Pancreas (tissue), 10 donors: ENCODE measurements around the gene CDCA4. TPM values are rescaled to one million over a fixed set of nuclear protein-coding genes. Genes with fewer than 3 reads are reported as not detected.

Source experiments
- ATAC-seq, 4 donors: fragments of 200-7000 bp; cut with Tn5 transposase; one replicate each; pipeline versions ENCODE4 v1.8.0 to v1.9.1; 2020; ENCODE audit warnings: mild to moderate bottlenecking in 4 of 4, moderate library complexity in 4 of 4
- DNase-seq, 6 donors: peaks; one replicate each; pipeline ENCODE4 v3.0.0-alpha.2; 2020
- FAIRE-seq: peaks from 2 replicates; lab custom pipeline; 2012; peaks lifted over from hg19 to GRCh38; lab: Jason Lieb, UNC
- H3K27ac ChIP-seq, 4 donors: fragments of 200-600 bp; sonication (generic); 1 replicate in 3 of 4; 2 replicates in 1 of 4; pipeline versions ENCODE4 v1.5.0 to v1.8.0; 2020
- H3K27me3 ChIP-seq, 4 donors: fragments of 200-600 bp; one replicate each; pipeline ENCODE4 v1.8.0; 2021
- H3K36me3 ChIP-seq, 3 donors: fragments of 200-600 bp; sonication (generic) in 1 of 3; one replicate each; pipeline versions ENCODE4 v1.5.0 to v1.8.0; 2020 to 2021
- H3K4me1 ChIP-seq, 3 donors: fragments of 200-600 bp; one replicate each; pipeline ENCODE4 v1.8.0; 2021
- H3K4me3 ChIP-seq, 4 donors: fragments of 200-600 bp; sonication (generic) in 2 of 4; one replicate each; pipeline versions ENCODE4 v1.5.0 to v1.8.0; 2020 to 2021
- H3K9me3 ChIP-seq, 4 donors: fragments of 200-600 bp; one replicate each; pipeline ENCODE4 v1.8.0; 2021
- CTCF ChIP-seq, 4 donors: fragments of 200-600 bp; sonication (generic) in 3 of 4; IDR thresholded peaks; one replicate each; pipeline versions ENCODE4 v1.5.0 to v1.8.0; 2021; ENCODE audit warnings: antibody characterized with exemption in 4 of 4
- WGBS, 2 donors: extraction: QIAGEN DNeasy Blood & Tissue Kit; methylation state at CpG; one replicate each; pipeline ENCODE4 v1.1.7; 2013; 5-methylcytosine and 5-hydroxymethylcytosine counted together
- intact Hi-C, 3 donors: fragments of 100-400 bp; cut with DNase I; formaldehyde crosslinking; loops; one replicate each; pipeline versions ENCODE4 v1.11.1 to v1.14.2; 2022
- polyA plus RNA-seq, 2 donors: library from polyadenylated mRNA; stranded (reverse); fragments of 200-250 nt; gene quantifications; one replicate each; pipeline ENCODE4 v1.2.3, GENCODE V29; 2013
- total RNA-seq, 6 donors: library from RNA; stranded (reverse); fragmentation: NEBNext Ultra II Directional in 4 of 6; extraction: Animal tissue kit (Norgen Biotek cat#: 25700) in 4 of 6; gene quantifications; one replicate each; pipeline versions ENCODE4 v1.2.1 to v1.2.4, GENCODE V29; 2021 to 2023
- donor health status: healthy with polysubstance abuse.
- donor health status: DM: no; HTN: no; CAD: no; lungs with moderate emphysema.
- donor health status: DM: no; HTN: no; CAD: no.
- donor health status: control.
- donor health status: control.
- donor health status: Bipolar disorder and iron deficiency.
- donor health status: DM: yes; HTN: yes; CAD: no.
- donor health status: DM: no; HTN: no; CAD: no.
- donor health status: DM: no; HTN: no; CAD: no.
- donor health status: DM: yes; HTN: yes; CAD: no.

CDCA4 gene
- total and polyA plus RNA-seq, 8 donors: 1.2 to 3.5 (median 2.7) TPM

DNA sequence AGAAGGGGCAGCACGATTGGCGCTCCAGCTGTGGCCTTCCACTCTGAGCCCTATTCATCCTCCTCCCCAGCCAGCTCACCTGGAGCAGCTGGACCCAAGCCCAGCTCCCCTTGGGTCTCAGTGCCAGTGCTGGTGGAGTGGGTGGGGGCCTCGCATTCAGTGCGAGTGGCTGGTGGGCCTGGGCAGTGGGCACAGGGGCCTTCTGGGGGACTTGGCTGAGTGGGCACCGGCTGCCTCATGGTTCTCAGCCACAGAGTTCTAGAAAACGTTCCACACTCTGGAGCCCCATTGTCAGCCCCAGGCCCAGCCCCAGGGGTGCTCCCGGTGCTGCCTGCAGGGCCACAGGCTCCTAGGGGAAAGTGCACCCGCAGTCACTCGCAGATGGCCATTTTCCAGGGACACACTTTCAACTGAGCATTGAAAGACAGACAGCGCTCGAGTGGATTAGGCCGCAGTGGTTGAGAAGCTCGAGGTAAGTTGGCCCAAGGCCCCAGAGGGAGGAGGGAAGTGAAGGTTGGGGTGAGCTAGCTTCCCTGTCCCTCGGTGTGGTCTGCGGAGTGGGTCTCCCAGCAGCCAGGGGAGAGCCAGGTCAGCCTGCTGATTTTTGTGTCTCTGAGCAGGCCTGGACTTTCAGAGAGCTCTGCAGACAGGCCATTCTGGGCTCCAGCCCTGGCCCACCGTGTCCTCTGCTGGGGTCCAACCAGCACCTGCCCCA, 31.5 kb downstream of the CDCA4 start:
- TF ChIP-seq CTCF (IDR thresholded peaks at IDR 0.05): no peak
- no peak for FAIRE-seq
- peaks cover 0 to 8% (median 5%) of the 10 kb centered on the region in 3 donors for H3K4me1 ChIP-seq
- no peak for ATAC-seq
- peak in 1 of 6 donors; percentile 64 for DNase-seq
- H3K27ac ChIP-seq: no peak overlapping the region
- H3K27me3 ChIP-seq: no peaks in the 10 kb centered on the region
- 87 to 90% methylated on average over 16 of the region's 16 CpGs for WGBS, 2 donors
- peaks cover 0 to 14% (median 5%) of the 10 kb centered on the region in 3 donors for H3K36me3 ChIP-seq
- H3K4me3 ChIP-seq: no peak overlapping the region
- H3K9me3 ChIP-seq: no peaks in the 10 kb centered on the region
- intact Hi-C loops: no loop called here

DNA sequence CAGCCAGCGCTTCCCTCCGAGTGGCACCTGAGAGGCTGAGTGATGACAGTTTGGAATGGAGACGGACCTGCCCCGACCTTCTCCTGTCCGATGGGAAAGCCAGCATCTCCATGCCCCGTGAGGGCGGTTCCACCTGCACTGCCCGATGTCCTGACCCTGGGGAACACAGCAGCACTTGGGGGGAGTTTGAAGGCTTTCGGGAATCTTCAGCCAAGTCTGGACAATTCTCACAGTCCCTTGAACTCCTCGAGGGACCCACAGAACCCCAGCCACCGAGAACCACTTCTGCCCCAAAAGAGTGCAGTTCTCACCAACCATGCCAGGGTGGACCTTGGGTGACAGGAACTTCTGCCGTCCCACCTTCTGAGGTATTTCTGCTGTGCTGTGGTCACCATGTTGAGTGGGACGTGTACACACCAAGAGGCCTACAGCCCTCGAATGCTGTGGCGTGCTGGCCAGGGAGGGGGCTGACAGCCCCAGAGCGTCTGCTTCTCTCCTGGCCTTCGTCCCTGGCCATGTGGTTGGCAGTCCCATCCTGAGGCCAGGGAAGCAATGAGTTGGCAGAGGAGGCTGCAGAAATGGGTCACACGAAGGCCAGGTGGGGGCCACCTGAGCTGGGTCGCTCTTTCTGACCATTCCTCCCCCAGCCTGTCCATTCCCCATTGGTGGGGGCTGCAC, 34.3 kb downstream of the CDCA4 start:
- H3K9me3 ChIP-seq: no peaks in the 10 kb centered on the region
- FAIRE-seq (no peak), ATAC-seq (no peak), DNase-seq (peak in 2 of 6 donors; percentile 48 to 64)
- no peaks in the 10 kb centered on the region for H3K27me3 ChIP-seq
- no peaks in the 10 kb centered on the region for H3K36me3 ChIP-seq
- intact Hi-C loops: no loop called here
- H3K4me3 ChIP-seq: peak overlapping the region; percentile 53 to 94 (median 88)
- no peak overlapping the region for H3K27ac ChIP-seq
- WGBS, 2 donors: 37 to 43% methylated on average over 19 of the region's 19 CpGs
- H3K4me1 ChIP-seq: peaks cover 0 to 8% (median 5%) of the 10 kb centered on the region in 3 donors
- no peak for TF ChIP-seq CTCF (IDR thresholded peaks at IDR 0.05)

- TF ChIP-seq CTCF (IDR thresholded peaks at IDR 0.05): no peak
- H3K27me3 ChIP-seq: no peaks in the 10 kb centered on the region
- FAIRE-seq: no peak
- H3K9me3 ChIP-seq: no peaks in the 10 kb centered on the region
- peaks cover 0 to 8% (median 5%) of the 10 kb centered on the region in 3 donors for H3K4me1 ChIP-seq
- peak within 1 kb of the TSS; percentile 36 to 77 (median 74) for H3K27ac ChIP-seq
- H3K4me3 ChIP-seq: peak within 1 kb of the TSS; percentile 53 to 94 (median 88)
- no peaks in the 10 kb centered on the region for H3K36me3 ChIP-seq
- intact Hi-C loops: no loop called here
- 1% methylated on average over 29 to 77 of the region's 77 CpGs for WGBS, 2 donors
- peak; percentile 95 to 98 (median 98) for ATAC-seq
- peak; percentile 84 to 96 (median 93) for DNase-seq
Measured at GRCh38 chr14:104985675-104986486, 35.0 kb downstream of the CDCA4 start, which contains the start of gene CLBA1. CLBA1 (plus strand) TSS chr14:104985788; CDS start chr14:104986432, 644 bp downstream.

DNA sequence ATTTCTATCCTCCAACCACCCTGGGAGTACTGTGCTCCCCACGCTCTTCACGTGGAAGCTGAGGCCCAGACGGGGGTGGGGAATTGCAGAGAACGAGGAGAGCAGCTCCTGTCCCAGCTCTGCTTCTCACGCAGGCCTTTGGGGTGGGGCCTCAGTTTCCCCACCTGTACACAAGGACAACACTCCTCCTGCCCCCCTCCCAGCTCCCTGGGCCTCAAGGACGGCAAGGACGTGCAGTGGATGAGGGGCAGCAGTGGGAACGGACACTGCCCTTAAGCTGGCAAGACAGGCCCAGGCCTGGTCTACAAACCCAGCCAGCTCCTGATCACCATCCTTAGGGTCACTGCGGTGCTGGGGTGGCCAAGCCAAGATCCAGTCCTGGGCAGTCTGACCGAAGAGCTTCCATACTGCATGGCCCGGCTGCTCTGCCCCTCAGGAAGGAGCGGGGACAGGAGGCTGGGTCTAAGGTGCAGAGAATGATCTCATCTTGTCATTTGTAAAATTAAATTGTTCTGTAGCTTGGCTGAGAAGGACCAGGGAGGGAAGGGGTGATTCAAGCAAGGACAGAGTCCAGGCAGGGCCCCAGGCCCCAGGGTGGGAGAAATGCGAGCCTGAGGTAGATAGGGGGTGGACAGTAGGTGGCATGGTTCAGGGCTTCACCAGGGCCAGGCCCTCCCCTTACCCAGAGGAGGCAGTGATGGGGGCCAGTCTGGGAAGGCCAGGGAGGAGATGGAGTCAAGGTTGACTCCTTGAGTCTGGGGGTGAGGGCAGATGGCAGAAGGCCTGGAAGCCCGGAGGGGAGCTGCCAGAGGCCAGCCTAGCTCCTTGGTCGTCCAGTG, 36.6 kb downstream of the CDCA4 start:
- H3K4me1 ChIP-seq: peaks cover 0 to 19% (median 8%) of the 10 kb centered on the region in 3 donors
- no peaks in the 10 kb centered on the region for H3K9me3 ChIP-seq
- H3K4me3 ChIP-seq: no peak overlapping the region
- H3K36me3 ChIP-seq: no peaks in the 10 kb centered on the region
- FAIRE-seq: no peak
- intact Hi-C loops: no loop called here
- no peaks in the 10 kb centered on the region for H3K27me3 ChIP-seq
- no peak overlapping the region for H3K27ac ChIP-seq
- no peak for TF ChIP-seq CTCF (IDR thresholded peaks at IDR 0.05)
- no peak for ATAC-seq
- peak in 2 of 6 donors; percentile 51 to 62 for DNase-seq
- 85 to 86% methylated on average over 15 of the region's 15 CpGs for WGBS, 2 donors
